Astrocyte (in vitro differentiated cells and primary cell): ENCODE data around the gene HLA-DRA.

ENCODE experiments used
- CTCF ChIP-seq: IDR thresholded peaks from 2 replicates; pipeline ENCODE4 v1.5.1; 2011; ENCODE audit warnings: low read depth, mild to moderate bottlenecking, inconsistent platforms, low read length, moderate library complexity; ENCODE audit not compliant: insufficient read depth
- EZH2 ChIP-seq: IDR thresholded peaks from 2 replicates; pipeline ENCODE4 v1.6.1; 2012; ENCODE audit warnings: mild to moderate bottlenecking, low read length, inconsistent platforms; ENCODE audit not compliant: insufficient read depth

- TF ChIP-seq CTCF (no peak), EZH2 (no peak)
Observed at GRCh38 chr6:32484614-32484998, 44.9 kb downstream of the HLA-DRA start.
